RWPE2 (cell line): ENCODE measurements around the gene RNF224.

ENCODE experiments used
- ATAC-seq: fragments of 200-7000 bp; cut with Tn5 transposase; 3 replicates; pipeline ENCODE4 v1.9.1; 2021; ENCODE audit warnings: low read depth
- DNase-seq: peaks from one replicate; pipeline ENCODE4 v3.0.0-alpha.2; 2020; ENCODE audit warnings: low spot score
- H3K27ac ChIP-seq: fragments of 450-650 bp; 2 replicates; pipeline ENCODE4 v1.5.1; 2017; ENCODE audit warnings: mild to moderate bottlenecking; ENCODE audit not compliant: poor library complexity, severe bottlenecking
- H3K27me3 ChIP-seq: fragments of 250-450 bp; sonication (Bioruptor Pico); 2 replicates; pipeline ENCODE4 v1.5.1; 2021; ENCODE audit warnings: mild to moderate bottlenecking, moderate library complexity; ENCODE audit not compliant: insufficient read depth, poor library complexity, severe bottlenecking
- H3K36me3 ChIP-seq: fragments of 250-450 bp; sonication (Bioruptor Pico); 2 replicates; pipeline ENCODE4 v1.5.1; 2020; ENCODE audit warnings: low read depth, mild to moderate bottlenecking, moderate library complexity
- H3K4me1 ChIP-seq: fragments of 250-450 bp; sonication (Bioruptor Pico); 2 replicates; pipeline ENCODE4 v1.5.1; 2021; ENCODE audit warnings: mild to moderate bottlenecking, moderate library complexity; ENCODE audit not compliant: insufficient read depth, poor library complexity, severe bottlenecking
- H3K4me3 ChIP-seq: fragments of 250-450 bp; sonication (Bioruptor Pico); 2 replicates; pipeline ENCODE4 v1.5.1; 2021; ENCODE audit warnings: mild to moderate bottlenecking, moderate library complexity; ENCODE audit not compliant: severe bottlenecking
- H3K9me3 ChIP-seq: fragments of 250-450 bp; sonication (Bioruptor Pico); 2 replicates; pipeline ENCODE4 v1.5.1; 2021; ENCODE audit warnings: mild to moderate bottlenecking, moderate library complexity; ENCODE audit not compliant: severe bottlenecking
- TF ChIP-seq, protein P1 (sequence below): fragments of 450-650 bp; IDR thresholded peaks from one replicate; pipeline ENCODE4 v1.5.1; 2017; ENCODE audit warnings: mild to moderate bottlenecking, moderate library complexity; ENCODE audit not compliant: poor library complexity, severe bottlenecking

Gene RNF224

DNA sequence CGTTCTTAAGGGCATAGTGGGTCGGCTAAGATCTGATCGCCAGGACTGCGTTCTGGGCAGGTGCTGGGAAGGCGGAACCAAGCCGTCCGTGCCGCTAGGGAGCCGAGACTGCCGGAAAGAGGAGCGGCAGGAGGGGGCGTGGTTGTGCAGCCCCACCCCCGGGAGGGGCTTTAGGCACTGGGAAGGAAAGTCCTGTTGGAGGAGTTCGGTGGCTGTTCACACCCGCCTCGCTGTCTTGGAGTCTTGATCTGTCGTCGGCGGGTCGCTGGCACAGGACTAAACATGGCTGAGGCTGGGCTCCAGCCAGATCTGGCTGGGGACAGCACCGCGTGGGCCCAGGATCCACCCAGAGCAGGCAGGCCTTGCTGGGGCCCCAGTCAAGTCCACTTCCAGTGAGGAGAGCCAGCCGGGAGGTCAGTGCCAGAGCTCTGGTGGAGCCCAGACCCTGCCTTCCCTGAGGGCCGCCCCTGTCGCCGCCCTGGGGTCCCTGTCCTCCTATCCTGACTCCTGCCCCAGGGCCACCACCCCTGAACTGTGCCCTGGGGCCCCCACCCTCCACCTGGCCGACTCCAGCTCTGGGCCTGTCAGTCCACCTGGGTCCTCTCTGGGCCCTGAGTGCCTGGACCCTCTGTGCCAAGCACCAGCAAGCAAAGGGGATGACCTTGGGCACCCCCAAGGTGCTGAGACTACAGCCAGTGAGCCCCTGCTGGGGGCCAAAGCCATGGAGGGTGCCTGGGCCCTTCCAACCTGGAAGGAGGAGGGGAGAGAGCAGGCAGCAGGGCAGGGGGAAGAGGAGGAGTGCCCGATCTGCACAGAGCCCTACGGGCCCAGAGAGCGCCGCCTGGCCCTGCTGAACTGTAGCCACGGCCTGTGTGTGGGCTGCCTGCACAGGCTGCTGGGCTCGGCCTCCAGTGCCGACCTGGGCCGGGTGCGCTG lies 9.8 kb upstream of the RNF224 start:
- no peak for DNase-seq
- H3K27ac ChIP-seq = peak overlapping the region; percentile 42
- H3K9me3 ChIP-seq = no peaks in the 10 kb centered on the region
- H3K4me3 ChIP-seq = peak overlapping the region; percentile 22
- H3K4me1 ChIP-seq = peaks cover 5% of the 10 kb centered on the region
- 0 out of 2 replicates have a peak, but pooled peaks cover 2% of the 10 kb centered on the region for H3K36me3 ChIP-seq
- H3K27me3 ChIP-seq = no peaks in the 10 kb centered on the region
- ATAC-seq = peak; percentile 74
- TF ChIP-seq, protein P1, sequence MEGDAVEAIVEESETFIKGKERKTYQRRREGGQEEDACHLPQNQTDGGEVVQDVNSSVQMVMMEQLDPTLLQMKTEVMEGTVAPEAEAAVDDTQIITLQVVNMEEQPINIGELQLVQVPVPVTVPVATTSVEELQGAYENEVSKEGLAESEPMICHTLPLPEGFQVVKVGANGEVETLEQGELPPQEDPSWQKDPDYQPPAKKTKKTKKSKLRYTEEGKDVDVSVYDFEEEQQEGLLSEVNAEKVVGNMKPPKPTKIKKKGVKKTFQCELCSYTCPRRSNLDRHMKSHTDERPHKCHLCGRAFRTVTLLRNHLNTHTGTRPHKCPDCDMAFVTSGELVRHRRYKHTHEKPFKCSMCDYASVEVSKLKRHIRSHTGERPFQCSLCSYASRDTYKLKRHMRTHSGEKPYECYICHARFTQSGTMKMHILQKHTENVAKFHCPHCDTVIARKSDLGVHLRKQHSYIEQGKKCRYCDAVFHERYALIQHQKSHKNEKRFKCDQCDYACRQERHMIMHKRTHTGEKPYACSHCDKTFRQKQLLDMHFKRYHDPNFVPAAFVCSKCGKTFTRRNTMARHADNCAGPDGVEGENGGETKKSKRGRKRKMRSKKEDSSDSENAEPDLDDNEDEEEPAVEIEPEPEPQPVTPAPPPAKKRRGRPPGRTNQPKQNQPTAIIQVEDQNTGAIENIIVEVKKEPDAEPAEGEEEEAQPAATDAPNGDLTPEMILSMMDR = no peak

DNA sequence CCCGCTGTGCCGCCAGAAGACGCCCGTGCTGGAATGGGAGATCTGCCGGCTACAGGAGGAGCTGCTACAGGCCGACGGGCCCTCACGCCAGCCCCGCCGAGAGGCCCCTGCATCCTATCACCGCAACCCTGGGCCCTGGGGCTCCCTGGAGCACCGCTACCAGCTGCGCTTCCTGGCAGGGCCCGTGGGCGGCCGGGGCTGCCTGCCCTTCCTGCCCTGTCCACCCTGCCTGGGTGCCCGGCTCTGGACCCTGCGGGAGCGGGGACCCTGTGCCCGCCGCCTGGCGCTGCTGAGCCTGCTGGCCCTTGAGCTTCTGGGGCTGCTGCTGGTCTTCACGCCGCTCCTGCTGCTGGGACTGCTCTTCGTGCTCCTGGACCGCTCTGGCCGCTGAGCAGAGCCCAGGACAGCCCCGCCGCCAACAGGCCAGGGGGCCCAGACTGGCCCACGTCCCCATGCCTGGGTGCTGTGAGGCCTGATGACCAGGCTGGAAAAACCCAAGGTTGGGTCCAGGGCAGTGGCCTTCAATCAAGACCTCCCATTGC lies 9.0 kb upstream of the RNF224 start:
- Histone ChIP-seq H3K4me3 (no peak overlapping the region), H3K27ac (peak overlapping the region; percentile 42), H3K4me1 (peaks cover 5% of the 10 kb centered on the region), H3K9me3 (no peaks in the 10 kb centered on the region), H3K36me3 (0 out of 2 replicates have a peak, but pooled peaks cover 2% of the 10 kb centered on the region), H3K27me3 (no peaks in the 10 kb centered on the region)
- ATAC-seq = no peak
- DNase-seq = no peak
- TF ChIP-seq, protein P1 = no peak

DNA sequence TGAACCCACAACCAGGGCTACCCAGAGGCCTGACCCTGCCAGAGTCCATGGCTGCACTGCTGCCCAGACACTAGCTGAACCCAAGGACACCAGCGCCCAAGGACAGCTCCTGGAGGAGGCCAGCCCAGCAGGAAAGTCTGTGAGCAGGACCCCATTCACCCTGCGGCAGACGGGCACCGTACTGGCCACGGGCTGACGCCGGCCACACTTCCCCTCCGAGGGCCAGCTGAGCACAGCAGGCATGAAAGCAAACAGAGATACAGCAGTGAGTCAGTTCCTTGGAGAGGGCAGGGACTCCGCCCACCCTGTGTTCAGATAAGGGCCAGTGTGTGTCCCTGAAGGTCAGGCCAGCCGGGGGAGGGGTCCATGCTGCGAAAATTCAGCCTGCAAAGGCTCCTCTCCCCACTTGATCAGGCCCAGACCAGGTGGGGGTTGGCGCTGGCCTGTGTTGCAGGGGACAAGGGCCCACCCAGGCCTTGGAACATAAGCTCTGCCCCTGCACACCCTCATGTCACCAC lies 8.5 kb upstream of the RNF224 start:
- Histone ChIP-seq H3K27ac (peak overlapping the region; percentile 42), H3K4me3 (no peak overlapping the region), H3K4me1 (peaks cover 5% of the 10 kb centered on the region), H3K27me3 (no peaks in the 10 kb centered on the region), H3K36me3 (0 out of 2 replicates have a peak, but pooled peaks cover 2% of the 10 kb centered on the region), H3K9me3 (no peaks in the 10 kb centered on the region)
- DNase-seq = no peak
- ATAC-seq = peak; percentile 42
- TF ChIP-seq, protein P1 = no peak

DNA sequence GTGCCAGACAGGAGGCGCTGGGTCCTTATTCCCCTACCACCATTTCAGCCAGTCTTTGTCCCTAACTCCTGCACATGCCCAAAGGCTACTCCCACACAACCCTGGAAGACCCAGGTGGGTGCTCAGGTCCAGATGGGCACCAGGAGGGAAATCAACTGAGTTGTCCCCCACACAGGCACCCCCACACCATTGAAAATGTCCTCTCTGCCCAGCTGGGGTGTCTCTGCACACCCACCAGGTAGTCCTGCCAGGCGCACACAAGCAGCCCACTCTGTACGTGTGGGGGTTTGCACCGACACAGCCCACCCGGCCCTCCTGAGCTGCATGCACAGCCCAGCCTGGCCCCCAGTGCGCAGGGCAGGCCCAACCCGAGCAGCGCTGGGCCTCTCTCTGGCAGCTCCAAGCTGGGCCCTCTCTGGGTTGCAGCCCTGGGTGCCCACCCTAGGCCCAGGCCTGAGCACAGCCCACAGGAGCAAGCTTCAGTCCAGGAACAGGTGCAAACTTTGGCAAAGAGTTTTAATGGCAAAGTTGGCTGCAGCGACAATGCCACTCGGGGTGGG lies 7.5 kb upstream of the RNF224 start:
- H3K36me3 ChIP-seq = 0 out of 2 replicates have a peak, but pooled peaks cover 2% of the 10 kb centered on the region
- DNase-seq = no peak
- no peaks in the 10 kb centered on the region for H3K9me3 ChIP-seq
- ATAC-seq = no peak
- no peak overlapping the region for H3K4me3 ChIP-seq
- H3K27ac ChIP-seq = no peak overlapping the region
- H3K4me1 ChIP-seq = peaks cover 14% of the 10 kb centered on the region
- no peaks in the 10 kb centered on the region for H3K27me3 ChIP-seq
- TF ChIP-seq, protein P1 = no peak
